GM19035 (cell line): ENCODE results near the gene TAL1.
"Not testable (repeated sequence)": the region's sequence is repeated elsewhere in the genome, so short reads cannot be mapped to it uniquely, and the experiment has no call there.

Source experiments
- ATAC-seq: cut with Tn5 transposase; IDR thresholded peaks from one replicate; pipeline ENCODE4 v1.9.1; 2021; ENCODE audit not compliant: unreplicated experiment

TAL1 gene

GRCh38 chr1:47213230-47213963 lies 18.6 kb downstream of the TAL1 start:
- no peak for ATAC-seq

GRCh38 chr1:47212636-47213229 lies 19.3 kb downstream of the TAL1 start:
- ATAC-seq: no peak

- no peak for ATAC-seq
Measured at GRCh38 chr1:47211796-47212269, 20.2 kb downstream of the TAL1 start.

GRCh38 chr1:47210666-47211065 lies 21.4 kb downstream of the TAL1 start:
- ATAC-seq: no peak

GRCh38 chr1:47209725-47210325 lies 22.2 kb downstream of the TAL1 start:
- no peak for ATAC-seq

- ATAC-seq: no peak
Measured at GRCh38 chr1:47209091-47209490, 22.9 kb downstream of the TAL1 start.

- no peak for ATAC-seq
Measured at GRCh38 chr1:47208374-47208850, 23.6 kb downstream of the TAL1 start.

- ATAC-seq: no peak
Measured at GRCh38 chr1:47207803-47208373, 24.1 kb downstream of the TAL1 start.

- ATAC-seq: no peak
Measured at GRCh38 chr1:47205918-47206317, 26.1 kb downstream of the TAL1 start.

- not testable (repeated sequence) for ATAC-seq
Measured at GRCh38 chr1:47203504-47203903, 28.5 kb downstream of the TAL1 start.

- ATAC-seq: no peak
Measured at GRCh38 chr1:47201179-47201578, 30.8 kb downstream of the TAL1 start.

GRCh38 chr1:47198214-47198613 lies 33.8 kb downstream of the TAL1 start:
- ATAC-seq: no peak

GRCh38 chr1:47196622-47197021 lies 35.4 kb downstream of the TAL1 start:
- ATAC-seq: no peak

GRCh38 chr1:47195981-47196380 lies 36.0 kb downstream of the TAL1 start:
- ATAC-seq: not testable (repeated sequence)

GRCh38 chr1:47194311-47194710 lies 37.7 kb downstream of the TAL1 start:
- no peak for ATAC-seq

- not testable (repeated sequence) for ATAC-seq
Measured at GRCh38 chr1:47193496-47193895, 38.5 kb downstream of the TAL1 start.

GRCh38 chr1:47192458-47193384 lies 39.3 kb downstream of the TAL1 start:
- peak; percentile 74 for ATAC-seq

- ATAC-seq: no peak
Measured at GRCh38 chr1:47191940-47192457, 40.0 kb downstream of the TAL1 start.

- no peak for ATAC-seq
Measured at GRCh38 chr1:47190857-47191256, 41.2 kb downstream of the TAL1 start.

- ATAC-seq: no peak
Measured at GRCh38 chr1:47190509-47190855, 41.5 kb downstream of the TAL1 start.
